ENCODE data around the gene IL1RN.

Gene IL1RN

GRCh38 chr2:113175042-113175628 lies 47.7 kb downstream of the IL1RN start:
- peak; percentile 79 for DNase-seq

GRCh38 chr2:113175736-113176695 lies 48.6 kb downstream of the IL1RN start:
- DNase-seq: no peak

GRCh38 chr2:113176696-113177355 lies 49.4 kb downstream of the IL1RN start:
- DNase-seq: no peak

GRCh38 chr2:113178069-113178746 lies 50.8 kb downstream of the IL1RN start:
- DNase-seq: no peak

GRCh38 chr2:113178891-113179290 lies 51.5 kb downstream of the IL1RN start:
- peak; percentile 73 for DNase-seq

GRCh38 chr2:113179446-113180045 lies 52.1 kb downstream of the IL1RN start:
- no peak for DNase-seq

- DNase-seq: peak; percentile 74
Observed at GRCh38 chr2:113180131-113180946, 52.9 kb downstream of the IL1RN start.

- no peak for DNase-seq
Observed at GRCh38 chr2:113181258-113182051, 54.1 kb downstream of the IL1RN start.

- DNase-seq: no peak
Observed at GRCh38 chr2:113182471-113183260, 55.3 kb downstream of the IL1RN start.

- DNase-seq: no peak
Observed at GRCh38 chr2:113183264-113183663, 55.9 kb downstream of the IL1RN start.

All from activated CD8-positive, alpha-beta memory T cell treated with anti-CD3 and anti-CD28 coated beads for 24 hours (primary cell).